Measurements from ENCODE around the gene GTF2IRD1. TPM values are rescaled to one million over a fixed set of nuclear protein-coding genes. Genes with fewer than 3 reads are reported as not detected.

Gene GTF2IRD1
- total RNA-seq, 1 donor from 2014 or later: 0.67 TPM

- ChIA-PET POLR2A (interaction anchor here (0.6 kb wide), 1 partner anchor 196 kb away, joined by 6 read pairs; the partner anchor contains the start of gene GTF2I), CTCF (no interaction called here)
- H3K4me1 Mint-ChIP-seq: peaks cover 6% of the 10 kb centered on the region
- H3K36me3 Mint-ChIP-seq (ENCODE audit: low read depth): no peaks in the 10 kb centered on the region
- H3K27me3 Mint-ChIP-seq: peaks cover 15% of the 10 kb centered on the region
- no peak overlapping the region for H3K27ac Mint-ChIP-seq
- ATAC-seq (ENCODE audit: low read depth): no peak
- intact Hi-C loops (cut with micrococcal nuclease): no loop called here
- TF ChIP-seq CTCF (IDR thresholded peaks at IDR 0.05): no peak
- DNase-seq: no peak
- H3K9me3 Mint-ChIP-seq: no peaks in the 10 kb centered on the region
- H3K4me3 Mint-ChIP-seq: no peak overlapping the region
These were observed 8.4 kb downstream of the GTF2IRD1 start for GRCh38 chr7:74461970-74462706.

- TF ChIP-seq CTCF (IDR thresholded peaks at IDR 0.05): no peak
- H3K27ac Mint-ChIP-seq: no peak overlapping the region
- ATAC-seq (ENCODE audit: low read depth) (no peak), DNase-seq (no peak)
- peaks cover 6% of the 10 kb centered on the region for H3K4me1 Mint-ChIP-seq
- peaks cover 15% of the 10 kb centered on the region for H3K27me3 Mint-ChIP-seq
- H3K36me3 Mint-ChIP-seq (ENCODE audit: low read depth): no peaks in the 10 kb centered on the region
- H3K9me3 Mint-ChIP-seq: no peaks in the 10 kb centered on the region
- ChIA-PET CTCF (no interaction called here), POLR2A (interaction anchor here (0.6 kb wide), 1 partner anchor 195 kb away, joined by 6 read pairs; the partner anchor contains the start of gene GTF2I)
- H3K4me3 Mint-ChIP-seq: no peak overlapping the region
- intact Hi-C loops (cut with micrococcal nuclease): no loop called here
These were observed 9.0 kb downstream of the GTF2IRD1 start for GRCh38 chr7:74462707-74463100.

GRCh38 chr7:74464931-74465886, 11.5 kb downstream of the GTF2IRD1 start:
- H3K4me1 Mint-ChIP-seq: peaks cover 6% of the 10 kb centered on the region
- ChIA-PET POLR2A (interaction anchor here (0.6 kb wide), 1 partner anchor 15 kb away, joined by 3 read pairs; no protein-coding TSS in a partner anchor), CTCF (no interaction called here)
- no peak overlapping the region for H3K27ac Mint-ChIP-seq
- H3K9me3 Mint-ChIP-seq: no peaks in the 10 kb centered on the region
- H3K4me3 Mint-ChIP-seq: no peak overlapping the region
- ATAC-seq (ENCODE audit: low read depth): no peak
- H3K36me3 Mint-ChIP-seq (ENCODE audit: low read depth): no peaks in the 10 kb centered on the region
- TF ChIP-seq CTCF (IDR thresholded peaks at IDR 0.05): no peak
- peaks cover 19% of the 10 kb centered on the region for H3K27me3 Mint-ChIP-seq
- intact Hi-C loops (cut with micrococcal nuclease): no loop called here
- DNase-seq: no peak

GRCh38 chr7:74466196-74466813, 12.6 kb downstream of the GTF2IRD1 start:
- CTCF ChIA-PET: no interaction called here
- POLR2A ChIA-PET: no interaction called here
- Mint-ChIP-seq H3K4me1 (peaks cover 6% of the 10 kb centered on the region), H3K9me3 (no peaks in the 10 kb centered on the region), H3K27me3 (peaks cover 19% of the 10 kb centered on the region), H3K27ac (no peak overlapping the region), H3K36me3 (ENCODE audit: low read depth) (no peaks in the 10 kb centered on the region), H3K4me3 (no peak overlapping the region)
- no peak for TF ChIP-seq CTCF (IDR thresholded peaks at IDR 0.05)
- ATAC-seq (ENCODE audit: low read depth): no peak
- intact Hi-C loops (cut with micrococcal nuclease): no loop called here
- no peak for DNase-seq
